AG09319 (cell line): ENCODE measurements around the gene CACNA1B.
A peak's percentile ranks its signal among the peaks of the same experiment; 100 is the strongest.
"Not testable (repeated sequence)": the region's sequence is repeated elsewhere in the genome, so short reads cannot be mapped to it uniquely, and the experiment has no call there.

ENCODE experiments used
- DNase-seq: peaks from one replicate; pipeline ENCODE4 v3.0.0-alpha.2; 2010; ENCODE audit warnings: low read depth; ENCODE audit errors: extremely low read depth
- TF ChIP-seq, protein P1 (sequence below): IDR thresholded peaks from 2 replicates; pipeline ENCODE4 v1.5.1; 2011; ENCODE audit warnings: low read depth, mild to moderate bottlenecking, inconsistent platforms, low read length, moderate library complexity

CACNA1B gene

DNA sequence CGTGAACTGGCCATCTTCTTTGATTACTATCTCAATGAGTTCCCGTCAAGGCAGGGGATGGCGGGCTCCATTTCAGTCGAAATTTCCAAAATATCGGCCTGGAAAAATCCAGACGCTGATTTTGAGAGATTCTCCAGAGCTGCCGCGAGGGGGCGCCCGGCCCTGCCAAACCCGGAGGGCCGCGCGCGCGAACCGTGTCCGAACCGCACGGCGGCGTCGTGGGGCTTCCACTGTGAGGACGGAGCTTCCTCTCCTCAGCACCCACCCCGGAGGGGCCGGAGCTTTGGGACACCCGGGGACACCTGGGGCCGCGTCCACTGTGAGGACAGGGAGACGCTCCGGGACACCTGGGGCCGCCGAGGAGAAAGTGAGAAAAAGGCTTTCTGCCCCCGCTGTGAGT, 270.0 kb downstream of the CACNA1B start:
- TF ChIP-seq, protein P1, sequence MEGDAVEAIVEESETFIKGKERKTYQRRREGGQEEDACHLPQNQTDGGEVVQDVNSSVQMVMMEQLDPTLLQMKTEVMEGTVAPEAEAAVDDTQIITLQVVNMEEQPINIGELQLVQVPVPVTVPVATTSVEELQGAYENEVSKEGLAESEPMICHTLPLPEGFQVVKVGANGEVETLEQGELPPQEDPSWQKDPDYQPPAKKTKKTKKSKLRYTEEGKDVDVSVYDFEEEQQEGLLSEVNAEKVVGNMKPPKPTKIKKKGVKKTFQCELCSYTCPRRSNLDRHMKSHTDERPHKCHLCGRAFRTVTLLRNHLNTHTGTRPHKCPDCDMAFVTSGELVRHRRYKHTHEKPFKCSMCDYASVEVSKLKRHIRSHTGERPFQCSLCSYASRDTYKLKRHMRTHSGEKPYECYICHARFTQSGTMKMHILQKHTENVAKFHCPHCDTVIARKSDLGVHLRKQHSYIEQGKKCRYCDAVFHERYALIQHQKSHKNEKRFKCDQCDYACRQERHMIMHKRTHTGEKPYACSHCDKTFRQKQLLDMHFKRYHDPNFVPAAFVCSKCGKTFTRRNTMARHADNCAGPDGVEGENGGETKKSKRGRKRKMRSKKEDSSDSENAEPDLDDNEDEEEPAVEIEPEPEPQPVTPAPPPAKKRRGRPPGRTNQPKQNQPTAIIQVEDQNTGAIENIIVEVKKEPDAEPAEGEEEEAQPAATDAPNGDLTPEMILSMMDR, result peak; percentile 24
- not testable (repeated sequence) for DNase-seq

DNA sequence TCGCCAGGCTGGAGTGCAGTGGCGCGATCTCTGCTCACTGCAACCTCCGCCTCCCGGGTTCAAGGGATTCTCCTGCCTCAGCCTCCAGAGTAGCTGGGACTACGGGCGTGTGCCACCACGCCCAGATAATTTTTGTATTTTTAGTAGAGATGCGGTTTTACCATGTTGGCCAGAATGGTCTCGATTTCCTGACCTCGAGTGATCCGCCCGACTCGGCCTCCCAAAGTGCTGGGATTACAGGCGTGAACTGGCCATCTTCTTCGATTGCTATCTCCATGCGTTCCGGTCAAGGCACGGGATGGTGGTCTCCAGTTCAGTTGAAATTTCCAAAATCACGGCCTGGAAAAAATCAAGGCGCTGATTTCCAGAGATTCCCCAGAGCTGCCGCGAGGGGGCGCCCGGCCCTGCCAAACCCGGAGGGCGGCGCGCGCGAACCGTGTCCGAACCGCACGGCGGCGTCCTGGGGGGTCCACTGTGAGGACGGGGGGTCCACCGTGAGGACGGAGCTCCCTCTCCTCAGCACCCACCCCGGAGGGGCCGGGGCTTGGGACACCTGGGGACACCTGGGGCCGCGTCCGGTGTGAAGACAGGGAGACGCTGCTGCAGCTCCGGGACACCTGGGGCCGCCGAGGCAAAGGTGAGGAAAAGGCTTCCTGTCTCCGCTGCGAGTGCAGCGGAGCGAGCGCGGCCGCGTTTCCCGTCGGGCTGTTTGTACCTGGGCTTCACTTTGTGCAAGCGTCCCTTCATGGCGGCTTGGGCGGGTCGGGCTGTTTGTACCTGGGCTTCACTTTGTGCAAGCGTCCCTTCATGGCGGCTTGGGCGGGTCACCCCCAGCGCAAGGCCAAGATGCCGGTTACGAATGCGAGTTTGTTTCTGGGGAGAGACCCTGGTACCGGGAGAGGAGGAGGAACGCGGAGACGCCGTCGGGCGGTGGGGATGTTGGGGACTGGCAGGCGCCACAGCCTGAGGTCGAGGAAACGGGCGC, 272.4 kb downstream of the CACNA1B start:
- TF ChIP-seq, protein P1, result peak; percentile 19
- DNase-seq, result not testable (repeated sequence)

GRCh38 chr9:138155788-138156187, 278.2 kb downstream of the CACNA1B start:
- not testable (repeated sequence) for DNase-seq

DNA sequence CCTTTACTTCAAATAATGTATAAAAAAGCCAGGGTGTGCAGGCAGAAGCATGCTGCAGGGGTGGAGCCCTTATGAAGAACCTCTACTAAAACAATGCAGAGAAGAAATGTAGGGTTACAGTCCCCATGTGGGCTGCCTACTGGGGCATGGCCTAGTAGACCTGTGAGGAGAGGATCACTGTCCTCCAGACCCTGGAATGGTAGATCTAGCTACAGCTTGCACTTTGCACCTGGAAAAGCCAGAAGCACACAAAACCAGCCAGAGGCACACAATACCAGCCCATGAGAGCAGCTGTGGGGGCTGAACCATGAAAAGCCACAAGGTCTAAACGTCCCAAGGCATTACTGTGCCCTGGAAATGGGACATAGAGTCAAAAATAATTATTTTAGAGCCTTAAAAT, 289.2 kb downstream of the CACNA1B start:
- not testable (repeated sequence) for DNase-seq
